WERI-Rb-1 (cell line): ENCODE measurements around the gene AOC2.
"Not testable (repeated sequence)": the region's sequence is repeated elsewhere in the genome, so short reads cannot be mapped to it uniquely, and the experiment has no call there.

Experiments used
- DNase-seq: peaks from one replicate; pipeline ENCODE4 v3.0.0-alpha.2; 2020
- H3K27ac ChIP-seq: fragments of 250-450 bp; sonication (Bioruptor Pico); 2 replicates; pipeline ENCODE4 v1.5.1; 2020; ENCODE audit warnings: mild to moderate bottlenecking, moderate library complexity
- H3K27me3 ChIP-seq: fragments of 250-450 bp; sonication (Bioruptor Pico); 2 replicates; pipeline ENCODE4 v1.5.1; 2021; ENCODE audit warnings: mild to moderate bottlenecking, low read depth, moderate library complexity; ENCODE audit not compliant: insufficient read depth, severe bottlenecking
- H3K36me3 ChIP-seq: fragments of 250-450 bp; sonication (Bioruptor Pico); 2 replicates; pipeline ENCODE4 v1.5.1; 2020; ENCODE audit warnings: mild to moderate bottlenecking, moderate library complexity
- H3K4me3 ChIP-seq: 2 replicates; pipeline ENCODE4 v1.5.1; 2011; ENCODE audit warnings: low read depth, mild to moderate bottlenecking, control low read depth, low read length
- H3K9me3 ChIP-seq: fragments of 250-450 bp; sonication (Bioruptor Pico); 2 replicates; pipeline ENCODE4 v1.5.1; 2021; ENCODE audit warnings: mild to moderate bottlenecking, moderate library complexity; ENCODE audit not compliant: severe bottlenecking
- TF ChIP-seq, protein P1 (sequence below): IDR thresholded peaks from 2 replicates; pipeline ENCODE4 v1.5.1; 2011; ENCODE audit warnings: low read depth, mild to moderate bottlenecking, control low read depth, inconsistent platforms, low read length

AOC2 gene

DNA sequence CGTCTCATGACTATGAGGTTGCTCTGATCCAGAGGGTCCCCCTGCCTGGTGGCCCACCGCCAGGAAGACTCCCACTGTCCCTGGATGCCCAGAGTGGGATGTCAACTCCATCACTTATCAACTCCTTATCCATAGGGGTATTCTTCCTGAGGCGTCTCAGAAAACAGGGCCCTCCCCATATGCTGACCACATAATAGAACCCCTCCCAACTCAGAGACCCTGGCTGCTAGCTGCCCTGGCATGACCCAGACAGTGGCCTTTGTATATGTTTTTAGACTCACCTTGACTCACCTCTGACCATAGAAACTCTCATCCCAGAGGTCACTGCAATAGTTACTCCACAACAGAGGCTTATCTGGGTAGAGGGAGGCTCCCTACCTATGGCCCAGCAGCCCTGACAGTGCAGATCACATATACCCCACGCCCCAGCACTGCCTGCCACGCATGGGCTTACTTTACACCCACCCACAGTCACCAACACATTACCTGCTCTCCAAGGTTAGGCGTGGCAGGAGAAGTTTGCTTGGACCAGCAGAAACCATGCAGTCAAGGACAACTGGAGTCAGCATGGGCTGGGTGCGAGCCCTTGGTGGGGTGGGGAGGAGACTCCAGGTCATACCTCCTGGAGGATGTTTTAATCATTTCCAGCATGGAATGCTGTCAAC is 53.9 kb downstream of the AOC2 start:
- TF ChIP-seq, protein P1, sequence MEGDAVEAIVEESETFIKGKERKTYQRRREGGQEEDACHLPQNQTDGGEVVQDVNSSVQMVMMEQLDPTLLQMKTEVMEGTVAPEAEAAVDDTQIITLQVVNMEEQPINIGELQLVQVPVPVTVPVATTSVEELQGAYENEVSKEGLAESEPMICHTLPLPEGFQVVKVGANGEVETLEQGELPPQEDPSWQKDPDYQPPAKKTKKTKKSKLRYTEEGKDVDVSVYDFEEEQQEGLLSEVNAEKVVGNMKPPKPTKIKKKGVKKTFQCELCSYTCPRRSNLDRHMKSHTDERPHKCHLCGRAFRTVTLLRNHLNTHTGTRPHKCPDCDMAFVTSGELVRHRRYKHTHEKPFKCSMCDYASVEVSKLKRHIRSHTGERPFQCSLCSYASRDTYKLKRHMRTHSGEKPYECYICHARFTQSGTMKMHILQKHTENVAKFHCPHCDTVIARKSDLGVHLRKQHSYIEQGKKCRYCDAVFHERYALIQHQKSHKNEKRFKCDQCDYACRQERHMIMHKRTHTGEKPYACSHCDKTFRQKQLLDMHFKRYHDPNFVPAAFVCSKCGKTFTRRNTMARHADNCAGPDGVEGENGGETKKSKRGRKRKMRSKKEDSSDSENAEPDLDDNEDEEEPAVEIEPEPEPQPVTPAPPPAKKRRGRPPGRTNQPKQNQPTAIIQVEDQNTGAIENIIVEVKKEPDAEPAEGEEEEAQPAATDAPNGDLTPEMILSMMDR, result no peak
- H3K27ac ChIP-seq, result no peak overlapping the region

DNA sequence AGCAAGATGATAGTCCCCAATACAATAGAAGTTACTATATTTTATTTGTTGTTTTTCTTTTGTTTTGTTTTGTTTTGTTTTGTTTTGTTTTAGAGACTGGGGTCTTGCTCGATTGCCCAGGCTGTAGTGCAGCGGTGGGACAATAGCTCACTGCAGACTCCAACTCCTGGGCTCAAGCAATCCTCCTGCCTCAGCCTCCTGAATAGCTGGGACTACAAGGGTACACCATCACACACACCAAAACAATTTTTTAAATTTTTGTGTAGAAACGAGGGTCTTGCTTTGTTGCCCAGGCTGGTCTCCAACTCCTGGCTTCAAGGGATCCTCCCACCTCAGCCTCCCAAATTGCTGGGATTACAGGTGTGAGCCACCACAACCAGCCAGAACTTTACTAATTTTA is 55.6 kb downstream of the AOC2 start:
- H3K27me3 ChIP-seq, H3K9me3 ChIP-seq, H3K4me3 ChIP-seq, DNase-seq, H3K36me3 ChIP-seq, H3K27ac ChIP-seq: not testable (repeated sequence)

More for the DNA sequence above, 53.9 kb downstream of the AOC2 start:
- Histone ChIP-seq H3K36me3 (no peaks in the 10 kb centered on the region), H3K27me3 (no peaks in the 10 kb centered on the region), H3K9me3 (no peaks in the 10 kb centered on the region), H3K4me3 (no peak overlapping the region)
- DNase-seq, result no peak
